ENCODE results near the gene PARD3.

Gene PARD3

DNA sequence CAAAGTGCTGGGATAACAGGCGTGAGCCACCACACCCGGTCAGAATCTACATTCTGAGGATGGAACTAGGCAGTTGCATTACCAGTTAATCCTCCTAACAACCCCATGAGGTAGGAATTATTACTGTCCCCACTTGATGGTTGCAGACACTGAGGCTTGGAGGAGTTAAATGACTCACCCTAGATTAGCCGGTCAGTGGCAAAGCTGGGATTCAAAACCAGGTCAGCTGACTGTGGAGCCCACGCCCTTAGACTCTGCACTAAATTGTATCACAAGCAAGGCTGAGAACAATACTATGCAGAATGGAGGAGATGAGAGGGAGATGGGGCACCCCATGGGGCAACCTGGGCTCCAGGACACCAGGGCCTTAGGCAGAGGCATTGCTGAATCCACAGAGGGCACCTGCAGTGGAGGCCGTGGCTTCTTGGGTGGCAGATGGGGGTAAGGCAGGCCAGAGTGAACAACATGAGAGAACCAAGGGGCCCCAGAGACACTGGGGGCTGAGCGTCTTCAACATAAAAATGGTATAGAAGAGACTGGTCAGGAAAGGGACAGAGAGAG is 723.4 kb downstream of the PARD3 start:
- H3K27me3 Mint-ChIP-seq = no peaks in the 10 kb centered on the region
- H3K4me1 Mint-ChIP-seq = no peaks in the 10 kb centered on the region
- H3K4me3 Mint-ChIP-seq = no peak overlapping the region
- H3K36me3 Mint-ChIP-seq = no peaks in the 10 kb centered on the region
- peaks cover 15% of the 10 kb centered on the region for H3K9me3 Mint-ChIP-seq
- H3K27ac Mint-ChIP-seq = no peak overlapping the region

DNA sequence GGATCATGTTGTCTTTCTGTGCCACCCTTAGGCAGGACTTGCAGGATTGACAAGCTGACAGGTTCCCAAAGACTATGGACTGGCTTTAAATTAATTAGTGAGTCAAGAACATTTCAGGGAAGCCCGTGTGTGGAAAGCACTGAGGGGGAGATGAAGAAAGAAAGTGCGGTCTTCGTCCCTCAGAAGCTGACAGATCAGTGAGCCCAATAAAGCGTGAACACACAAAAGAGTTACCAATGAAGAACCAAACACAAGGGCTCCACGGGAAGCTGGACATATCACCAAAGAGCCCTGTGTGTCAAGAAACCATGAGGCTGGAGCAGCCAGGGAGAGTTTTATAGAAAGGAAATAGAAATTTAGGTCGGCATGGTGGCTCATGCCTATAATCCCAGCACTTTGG is 725.8 kb downstream of the PARD3 start:
- no peaks in the 10 kb centered on the region for H3K4me1 Mint-ChIP-seq
- H3K4me3 Mint-ChIP-seq = no peak overlapping the region
- no peaks in the 10 kb centered on the region for H3K27me3 Mint-ChIP-seq
- no peak overlapping the region for H3K27ac Mint-ChIP-seq
- H3K9me3 Mint-ChIP-seq = no peaks in the 10 kb centered on the region
- no peaks in the 10 kb centered on the region for H3K36me3 Mint-ChIP-seq

DNA sequence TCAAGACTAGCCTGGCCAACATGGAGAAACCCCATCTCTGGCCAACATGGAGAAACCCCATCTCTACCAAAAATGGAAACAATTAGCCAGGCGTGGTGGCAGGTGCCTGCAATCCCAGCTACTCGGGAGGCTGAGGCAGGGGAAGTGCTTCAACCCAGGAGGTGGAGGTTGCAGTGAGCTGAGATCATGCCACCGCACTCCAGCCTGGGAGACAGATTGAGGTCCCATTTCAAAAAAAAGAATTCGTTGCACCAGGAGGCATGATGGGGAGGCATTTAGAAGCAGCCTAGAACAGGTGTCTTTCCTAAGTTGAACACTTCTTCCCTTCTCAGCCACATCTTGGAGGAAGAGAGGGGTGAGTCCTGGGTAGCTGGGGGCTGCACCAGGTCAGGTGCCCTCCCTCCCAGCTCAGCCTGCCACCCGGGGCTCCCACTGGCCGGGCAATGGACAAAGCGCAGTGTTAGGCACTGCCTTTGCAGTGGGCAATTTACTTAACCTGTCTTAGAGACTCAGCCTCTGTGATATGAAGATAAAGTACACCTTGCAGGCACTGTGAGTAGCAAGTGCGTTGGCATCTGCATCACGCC is 726.8 kb downstream of the PARD3 start:
- H3K4me1 Mint-ChIP-seq = no peaks in the 10 kb centered on the region
- H3K9me3 Mint-ChIP-seq = no peaks in the 10 kb centered on the region
- H3K4me3 Mint-ChIP-seq = no peak overlapping the region
- no peaks in the 10 kb centered on the region for H3K36me3 Mint-ChIP-seq
- H3K27me3 Mint-ChIP-seq = no peaks in the 10 kb centered on the region
- H3K27ac Mint-ChIP-seq = no peak overlapping the region

DNA sequence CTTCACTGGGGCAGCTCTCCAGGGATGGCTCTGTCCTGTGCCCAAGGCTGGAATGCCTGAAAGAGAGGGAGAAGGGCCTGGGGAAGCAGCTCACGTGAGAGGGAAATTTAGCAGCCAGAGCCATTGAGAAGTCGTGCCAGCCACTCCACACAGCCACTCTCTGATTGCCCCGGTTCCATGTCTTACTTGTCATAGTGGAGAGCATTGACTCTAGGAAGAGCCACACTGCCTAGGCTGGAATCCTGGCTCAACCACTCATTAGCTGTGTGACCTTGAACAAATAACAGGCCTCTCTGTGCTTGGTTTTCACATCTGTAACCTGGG is 728.0 kb downstream of the PARD3 start:
- Mint-ChIP-seq H3K36me3 (no peaks in the 10 kb centered on the region), H3K4me3 (no peak overlapping the region), H3K4me1 (no peaks in the 10 kb centered on the region), H3K27me3 (no peaks in the 10 kb centered on the region), H3K9me3 (no peaks in the 10 kb centered on the region), H3K27ac (no peak overlapping the region)

DNA sequence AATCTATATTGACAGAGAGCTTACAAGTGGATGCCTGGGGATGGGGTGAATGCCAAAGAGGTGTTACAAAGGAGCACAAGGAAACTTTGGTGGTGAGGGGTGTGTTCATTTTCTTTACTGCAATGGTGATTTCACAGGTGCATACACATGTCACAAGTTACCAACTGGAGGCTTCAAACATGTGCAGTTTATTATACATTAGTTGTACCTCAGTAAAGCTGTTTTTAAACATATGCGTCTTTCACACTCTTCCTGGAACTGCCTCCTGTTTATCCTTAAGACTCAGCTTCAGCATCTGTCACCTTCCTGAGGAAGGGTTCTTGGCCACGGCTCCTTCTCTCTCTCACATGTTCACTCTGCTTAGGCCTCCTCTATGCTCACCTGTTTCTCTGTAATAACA is 731.5 kb downstream of the PARD3 start:
- H3K27me3 Mint-ChIP-seq = peaks cover 1% of the 10 kb centered on the region
- H3K4me1 Mint-ChIP-seq = no peaks in the 10 kb centered on the region
- H3K27ac Mint-ChIP-seq = no peak overlapping the region
- H3K4me3 Mint-ChIP-seq = no peak overlapping the region
- no peaks in the 10 kb centered on the region for H3K9me3 Mint-ChIP-seq
- no peaks in the 10 kb centered on the region for H3K36me3 Mint-ChIP-seq

DNA sequence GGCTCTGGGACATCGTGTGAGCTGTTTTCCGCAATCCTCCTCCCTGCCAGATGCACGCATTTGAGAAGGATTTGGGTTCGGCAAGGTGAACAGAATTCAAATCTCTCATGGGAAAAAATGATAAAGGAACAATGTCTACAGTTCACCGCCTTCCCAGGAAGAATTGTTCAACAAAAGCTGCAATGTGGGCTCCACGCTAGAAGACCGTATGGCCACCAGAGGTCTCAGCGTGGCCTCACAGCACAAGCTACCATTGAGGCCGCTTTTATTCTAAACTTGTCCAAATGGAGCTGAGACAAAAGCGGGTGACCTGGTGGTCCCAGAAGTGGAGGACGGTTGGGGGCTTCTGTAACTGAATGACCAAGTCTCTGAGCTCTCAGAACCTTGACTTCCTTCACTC is 733.1 kb downstream of the PARD3 start:
- H3K27ac Mint-ChIP-seq = no peak overlapping the region
- H3K36me3 Mint-ChIP-seq = no peaks in the 10 kb centered on the region
- H3K9me3 Mint-ChIP-seq = no peaks in the 10 kb centered on the region
- H3K4me1 Mint-ChIP-seq = no peaks in the 10 kb centered on the region
- no peak overlapping the region for H3K4me3 Mint-ChIP-seq
- H3K27me3 Mint-ChIP-seq = peaks cover 1% of the 10 kb centered on the region

DNA sequence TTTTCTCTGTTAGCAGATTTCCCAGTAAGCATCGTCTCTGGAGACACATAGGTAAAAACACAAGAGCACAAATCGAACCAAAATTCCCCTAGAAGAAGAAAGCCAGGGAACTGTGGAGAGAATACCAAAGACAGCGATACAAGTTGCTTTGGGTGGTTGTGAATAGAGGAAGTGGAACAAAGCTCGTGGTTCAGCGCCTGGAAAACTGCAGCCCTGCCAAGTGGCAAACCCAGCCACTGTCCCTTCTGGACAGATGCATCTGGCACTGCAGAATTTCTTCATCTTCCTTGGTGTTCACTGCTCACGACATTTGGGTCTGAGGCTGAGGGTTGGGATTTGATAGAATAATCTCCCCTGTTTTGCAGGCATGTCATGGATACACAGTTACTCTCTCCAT is 733.8 kb downstream of the PARD3 start:
- no peak overlapping the region for H3K27ac Mint-ChIP-seq
- no peaks in the 10 kb centered on the region for H3K4me1 Mint-ChIP-seq
- H3K4me3 Mint-ChIP-seq = no peak overlapping the region
- H3K9me3 Mint-ChIP-seq = no peaks in the 10 kb centered on the region
- peaks cover 1% of the 10 kb centered on the region for H3K27me3 Mint-ChIP-seq
- no peaks in the 10 kb centered on the region for H3K36me3 Mint-ChIP-seq

DNA sequence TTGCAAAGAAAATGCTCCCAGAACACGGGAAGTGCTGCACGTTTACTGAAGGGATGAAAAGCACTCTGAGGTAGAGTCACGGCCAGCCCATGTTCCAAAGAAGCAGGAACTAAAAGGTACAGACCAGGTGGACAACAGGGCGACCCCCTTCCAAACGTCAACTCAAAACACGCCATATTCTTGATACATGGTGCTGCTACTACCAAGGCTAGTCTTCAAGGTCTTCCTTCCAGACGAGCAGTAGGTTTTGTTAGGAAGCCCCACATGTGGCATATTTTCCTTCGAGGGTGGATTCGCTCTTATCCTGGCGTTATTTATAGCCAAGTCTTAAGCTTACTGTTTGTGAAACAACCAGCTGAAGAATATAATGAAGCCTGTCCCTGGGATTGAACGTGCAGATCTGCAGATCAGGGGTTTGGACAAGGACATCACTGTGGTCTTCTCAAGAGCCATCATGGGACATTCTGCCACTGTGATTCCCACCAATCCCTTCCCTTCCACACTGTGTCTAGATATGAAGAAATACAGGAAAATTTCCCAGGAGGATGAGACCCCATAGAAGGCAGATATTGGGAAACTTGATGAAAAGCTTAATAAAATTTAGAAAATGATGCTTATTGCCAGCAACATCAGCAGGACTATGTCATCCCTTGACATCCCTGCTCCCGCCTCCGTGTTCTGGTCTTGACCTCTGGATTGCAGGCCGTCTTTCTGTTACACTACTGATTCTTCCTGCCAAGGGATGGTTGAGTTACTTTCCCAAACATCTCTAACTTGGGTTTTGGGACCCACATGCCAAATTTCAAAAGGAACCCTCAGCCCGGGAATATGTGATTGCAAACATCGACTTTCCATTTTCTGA is 734.4 kb downstream of the PARD3 start:
- Mint-ChIP-seq H3K27ac (no peak overlapping the region), H3K4me1 (no peaks in the 10 kb centered on the region), H3K36me3 (no peaks in the 10 kb centered on the region), H3K27me3 (peaks cover 1% of the 10 kb centered on the region), H3K4me3 (no peak overlapping the region), H3K9me3 (no peaks in the 10 kb centered on the region)

DNA sequence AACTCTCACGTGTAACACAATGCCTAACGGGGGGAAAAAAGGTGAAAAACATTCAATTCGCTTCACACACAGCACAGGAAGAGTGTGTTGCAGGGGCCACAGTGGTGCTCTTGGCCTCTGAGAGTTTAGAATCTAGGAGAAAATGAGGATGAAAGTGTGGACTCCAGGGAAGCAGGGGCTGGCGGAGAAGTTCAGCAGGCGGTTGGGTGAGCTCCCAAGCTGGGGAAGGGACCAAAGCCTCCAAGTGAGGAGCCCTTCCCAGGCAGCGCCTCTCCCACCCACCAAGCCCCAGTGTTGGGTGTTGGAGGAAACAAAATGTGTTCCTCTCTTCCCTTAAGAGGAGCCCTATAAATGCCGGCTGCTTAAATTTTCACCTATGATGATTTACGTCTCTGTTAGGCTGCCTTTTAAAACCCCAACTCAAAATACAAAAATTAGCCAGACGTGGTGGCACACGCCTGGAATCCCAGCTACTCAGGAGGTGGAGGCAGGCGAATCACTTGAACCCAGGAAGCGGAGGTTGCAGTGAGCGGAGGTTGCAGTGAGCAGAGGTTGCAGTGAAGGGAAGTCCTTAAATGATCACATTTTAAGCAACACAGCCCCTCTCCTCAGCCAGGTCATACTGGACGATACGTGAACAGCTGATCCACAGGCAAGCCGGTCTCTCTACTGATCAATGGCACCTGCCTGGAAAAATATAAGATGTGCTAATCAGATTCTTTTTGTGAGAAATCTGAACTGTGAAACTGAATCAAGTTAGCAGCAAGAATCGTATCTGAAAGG is 735.2 kb downstream of the PARD3 start:
- Mint-ChIP-seq H3K4me3 (no peak overlapping the region), H3K9me3 (no peaks in the 10 kb centered on the region), H3K4me1 (no peaks in the 10 kb centered on the region), H3K27me3 (peaks cover 1% of the 10 kb centered on the region), H3K36me3 (no peaks in the 10 kb centered on the region), H3K27ac (no peak overlapping the region)

DNA sequence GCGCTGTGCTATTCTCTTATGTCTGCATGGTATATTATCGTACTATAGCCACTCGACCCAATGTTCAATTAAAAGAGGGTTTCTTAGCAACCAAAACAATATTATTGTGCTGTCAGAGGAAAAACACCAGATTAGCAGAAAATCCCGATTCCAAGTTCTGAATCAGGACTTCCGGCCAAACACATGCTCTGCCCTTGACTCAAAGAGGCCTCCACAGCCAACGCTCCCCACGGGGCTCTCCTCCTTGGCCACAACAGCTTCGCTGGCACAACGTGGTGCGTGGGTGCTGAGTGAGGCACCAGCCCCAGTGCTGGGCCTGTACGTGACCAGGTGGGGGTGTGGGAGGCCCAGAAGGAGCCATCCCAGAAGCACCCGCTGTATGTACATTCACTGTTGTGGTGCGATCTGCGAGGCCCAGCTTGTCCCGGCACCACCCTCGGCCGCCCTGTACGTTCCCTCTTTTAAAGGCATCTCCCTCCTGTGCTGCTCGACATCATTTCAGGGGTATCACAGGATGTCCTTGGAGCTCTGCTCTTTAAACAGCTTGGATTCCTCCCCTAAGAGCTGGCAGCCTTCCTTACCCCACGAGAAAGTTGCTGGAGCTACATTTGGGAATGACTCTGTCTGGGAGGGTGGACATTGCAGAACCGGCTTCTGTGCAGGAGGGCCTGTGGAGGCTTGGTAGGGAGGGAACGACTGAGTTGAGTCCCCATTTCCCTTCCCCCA is 736.2 kb downstream of the PARD3 start:
- Mint-ChIP-seq H3K4me3 (no peak overlapping the region), H3K4me1 (no peaks in the 10 kb centered on the region), H3K9me3 (no peaks in the 10 kb centered on the region), H3K36me3 (no peaks in the 10 kb centered on the region), H3K27ac (no peak overlapping the region), H3K27me3 (peaks cover 1% of the 10 kb centered on the region)

DNA sequence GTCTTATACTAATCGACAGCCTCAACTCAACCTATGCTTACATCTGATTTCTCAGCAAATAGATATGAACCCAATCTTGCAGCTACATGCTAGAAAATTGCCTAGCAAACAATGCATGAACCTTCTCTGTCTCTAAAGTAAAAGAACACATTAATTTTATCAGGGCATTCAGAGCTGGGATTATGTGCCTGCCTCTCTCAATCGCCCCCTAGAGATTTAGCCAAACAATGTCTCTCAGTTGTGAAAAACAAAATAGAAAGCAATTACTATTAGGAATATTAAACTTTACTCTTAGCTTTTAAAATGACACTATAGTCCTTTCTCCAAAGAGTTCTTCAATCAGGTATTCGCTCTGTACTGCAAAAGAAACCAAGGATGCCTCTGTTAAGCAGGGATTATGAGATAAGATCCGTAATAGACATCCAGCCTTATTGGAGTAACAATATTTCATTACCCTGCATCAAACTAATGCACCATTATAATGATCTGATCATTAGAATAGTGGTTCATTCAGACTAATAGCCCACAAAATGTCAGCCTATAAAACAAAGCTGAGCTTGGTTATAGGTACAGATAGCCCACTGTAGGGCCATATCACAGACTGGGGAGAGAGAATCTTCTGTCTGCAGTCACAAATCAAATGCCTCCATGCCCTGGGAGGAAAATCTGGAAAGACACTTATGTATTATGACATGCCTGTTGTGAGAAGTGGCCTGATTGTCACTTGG is 736.9 kb downstream of the PARD3 start:
- Mint-ChIP-seq H3K27me3 (peaks cover 1% of the 10 kb centered on the region), H3K27ac (no peak overlapping the region), H3K4me1 (no peaks in the 10 kb centered on the region), H3K36me3 (no peaks in the 10 kb centered on the region), H3K4me3 (no peak overlapping the region), H3K9me3 (no peaks in the 10 kb centered on the region)

DNA sequence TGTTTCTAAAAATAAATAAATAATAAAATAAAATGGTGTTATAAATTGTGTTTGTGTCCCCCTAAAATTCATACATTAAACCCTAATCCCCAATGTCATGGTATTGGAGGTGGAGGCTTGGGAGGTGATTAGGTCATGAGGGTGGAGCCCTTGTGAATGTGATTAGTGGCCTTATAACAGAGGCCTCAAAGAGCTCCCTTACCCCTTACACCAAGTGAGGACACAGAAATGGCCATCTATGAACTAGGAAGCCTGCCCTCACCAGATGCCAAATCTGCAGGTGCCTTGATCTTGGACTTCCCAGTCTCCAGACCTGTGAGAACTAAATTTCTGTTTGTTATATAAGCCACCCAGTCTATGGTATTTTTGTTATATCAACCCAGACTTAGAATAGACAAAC is 738.7 kb downstream of the PARD3 start:
- Mint-ChIP-seq H3K36me3 (no peaks in the 10 kb centered on the region), H3K9me3 (no peaks in the 10 kb centered on the region), H3K27me3 (no peaks in the 10 kb centered on the region), H3K4me3 (no peak overlapping the region), H3K27ac (no peak overlapping the region), H3K4me1 (no peaks in the 10 kb centered on the region)

DNA sequence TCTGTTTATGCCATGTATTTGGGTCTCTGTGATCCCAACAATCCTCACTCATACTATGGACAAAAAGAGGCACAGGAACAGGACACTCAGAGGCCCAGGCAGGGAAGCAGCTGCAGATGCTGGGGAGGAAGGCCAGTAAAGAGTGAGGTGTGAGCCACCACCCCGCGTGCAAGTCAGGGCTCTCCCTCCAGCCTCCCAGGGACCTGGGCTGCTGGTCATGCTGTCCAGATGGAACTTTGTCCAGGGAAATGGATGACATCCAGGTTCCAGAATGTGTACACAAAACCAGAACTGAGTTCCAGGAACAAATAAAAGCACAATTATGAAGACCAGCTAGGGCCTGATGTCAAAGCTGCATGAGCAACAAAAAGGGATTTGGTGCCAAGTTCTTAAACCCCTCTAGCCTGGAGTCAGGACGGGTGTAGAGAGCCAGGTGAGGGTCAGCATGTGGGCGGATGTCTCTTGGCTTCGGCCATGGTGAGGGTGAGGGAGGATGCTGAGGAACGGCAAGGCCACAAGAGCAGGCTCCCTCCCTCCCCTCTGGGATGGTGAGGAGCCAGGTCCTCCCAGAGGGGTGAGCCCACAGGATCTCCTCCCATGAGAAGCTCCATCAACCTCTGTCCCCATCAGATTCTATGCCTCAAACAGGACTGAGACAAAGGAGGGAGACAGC is 739.7 kb downstream of the PARD3 start:
- Mint-ChIP-seq H3K36me3 (no peaks in the 10 kb centered on the region), H3K4me1 (no peaks in the 10 kb centered on the region), H3K27me3 (no peaks in the 10 kb centered on the region), H3K9me3 (no peaks in the 10 kb centered on the region), H3K27ac (no peak overlapping the region), H3K4me3 (no peak overlapping the region)

DNA sequence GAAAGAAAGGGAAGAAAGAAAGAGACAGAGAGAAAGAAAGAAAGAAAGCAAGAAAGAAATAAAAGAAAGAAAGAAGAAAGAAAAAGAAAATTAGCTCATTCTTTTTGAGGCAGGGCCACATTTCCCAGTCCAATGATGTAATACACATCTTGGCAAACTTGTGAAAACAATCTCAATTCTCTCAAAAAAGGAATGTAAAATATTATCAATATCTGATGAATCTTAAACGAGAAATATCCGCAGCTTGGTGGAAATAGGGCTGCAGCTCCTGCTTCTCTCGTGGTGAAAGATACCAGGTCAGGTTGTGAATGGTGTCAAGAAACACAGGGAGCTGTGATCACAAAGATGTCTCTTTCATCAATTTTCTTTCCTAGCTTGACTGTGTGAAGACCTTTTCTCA is 741.0 kb downstream of the PARD3 start:
- Mint-ChIP-seq H3K4me3 (no peak overlapping the region), H3K9me3 (no peaks in the 10 kb centered on the region), H3K27ac (peak overlapping the region; percentile 19), H3K4me1 (no peaks in the 10 kb centered on the region), H3K36me3 (no peaks in the 10 kb centered on the region), H3K27me3 (peaks cover 2% of the 10 kb centered on the region)
